Right cardiac atrium (tissue), 5 donors: ENCODE measurements around the gene DOLPP1. TPM values are rescaled to one million over a fixed set of nuclear protein-coding genes. Genes with fewer than 3 reads are reported as not detected.

ENCODE experiments used
- polyA plus RNA-seq: library from polyadenylated mRNA; stranded (reverse); fragments of 200-250 nt; gene quantifications from one replicate; pipeline ENCODE4 v1.2.3, GENCODE V29; 2013
- total RNA-seq, 4 donors: library from RNA; stranded (reverse); fragmentation: NEBNext Ultra II Directional; extraction: Animal tissue kit (Norgen Biotek cat#: 25700); gene quantifications; one replicate each; pipeline ENCODE4 v1.2.1, GENCODE V29; 2021
- donor health status: healthy with polysubstance abuse.
- donor health status: DM: no; HTN: yes; CAD: no.
- donor health status: DM: no; HTN: no; CAD: no.
- donor health status: DM: no; HTN: yes; CAD: no; lungs with severe emphysema.
- donor health status: DM: yes; HTN: yes; CAD: no.

DOLPP1 gene
- total and polyA plus RNA-seq, 5 donors, result 3.3 to 7.3 (median 6.3) TPM

Other genes with a start within 250 kb of the DOLPP1 start
- 10 to 100 TPM; 10.1 to 18.0 (median 14.0) TPM for gene KYAT1, start 199.2 kb upstream of the DOLPP1 start, total RNA-seq
- 14.7 TPM for gene KYAT1, start 199.2 kb upstream of the DOLPP1 start, polyA plus RNA-seq
- gene LRRC8A, start 199.0 kb upstream of the DOLPP1 start, total RNA-seq, result 10 to 100 TPM; 22.5 to 49.8 (median 26.3) TPM
- gene LRRC8A, start 199.0 kb upstream of the DOLPP1 start, polyA plus RNA-seq, result 28.3 TPM
- gene PHYHD1, start 160.1 kb upstream of the DOLPP1 start, total RNA-seq, result 10 to 100 TPM; 30.4 to 64.4 (median 38.0) TPM
- gene PHYHD1, start 160.1 kb upstream of the DOLPP1 start, polyA plus RNA-seq, result 57.8 TPM
- 10 to 100 TPM; 10.0 to 11.8 (median 11.2) TPM for gene DOLK, start 133.5 kb upstream of the DOLPP1 start, total RNA-seq
- 9.6 TPM for gene DOLK, start 133.5 kb upstream of the DOLPP1 start, polyA plus RNA-seq
- gene NUP188, start 133.4 kb upstream of the DOLPP1 start, total RNA-seq, result 10 to 100 TPM; 16.1 to 24.6 (median 17.8) TPM
- gene NUP188, start 133.4 kb upstream of the DOLPP1 start, polyA plus RNA-seq, result 9.8 TPM
- gene SH3GLB2, start 52.8 kb upstream of the DOLPP1 start, total RNA-seq, result 10 to 100 TPM; 36.1 to 47.4 (median 40.2) TPM
- gene SH3GLB2, start 52.8 kb upstream of the DOLPP1 start, polyA plus RNA-seq, result 45.1 TPM
- gene MIGA2, start 44.5 kb upstream of the DOLPP1 start, total RNA-seq, result 10 to 100 TPM; 30.3 to 40.7 (median 36.2) TPM
- 35.8 TPM for gene MIGA2, start 44.5 kb upstream of the DOLPP1 start, polyA plus RNA-seq
- gene CRAT, start 29.7 kb downstream of the DOLPP1 start, total RNA-seq, result 10 to 100 TPM; 47.0 to 69.9 (median 56.8) TPM
- 63.3 TPM for gene CRAT, start 29.7 kb downstream of the DOLPP1 start, polyA plus RNA-seq
- gene PTPA, start 30.3 kb downstream of the DOLPP1 start, total RNA-seq, result 100 to 1,000 TPM; 115 to 170 (median 144) TPM
- 147 TPM for gene PTPA, start 30.3 kb downstream of the DOLPP1 start, polyA plus RNA-seq
- gene IER5L, start 97.2 kb downstream of the DOLPP1 start, total RNA-seq, result 1 to 10 TPM; 6.7 to 9.4 (median 8.7) TPM
- gene IER5L, start 97.2 kb downstream of the DOLPP1 start, polyA plus RNA-seq, result 10.4 TPM